Mesothelial cell of epicardium (in vitro differentiated cells): ENCODE measurements around the gene NEU2. TPM values are rescaled to one million over a fixed set of nuclear protein-coding genes. Genes with fewer than 3 reads are reported as not detected.
A peak's percentile ranks its signal among the peaks of the same experiment; 100 is the strongest.

Experiments
- DNase-seq, 2 experiments: peaks; one replicate each; pipeline ENCODE4 v3.0.0; 2021; ENCODE audit warnings: low spot score in 2 of 2; ENCODE audit not compliant: unreplicated experiment in 2 of 2
- H3K27ac Mint-ChIP-seq: 2 replicates; pipeline ENCODE4 v1.8.0; 2021; ENCODE audit warnings: mixed read lengths
- H3K27me3 Mint-ChIP-seq: 2 replicates; pipeline ENCODE4 v1.8.0; 2021; ENCODE audit warnings: low read depth, mixed read lengths
- H3K36me3 Mint-ChIP-seq: 2 replicates; pipeline ENCODE4 v1.8.0; 2021; ENCODE audit warnings: mixed read lengths
- H3K4me1 Mint-ChIP-seq: 2 replicates; pipeline ENCODE4 v1.8.0; 2021; ENCODE audit warnings: mixed read lengths
- H3K4me3 Mint-ChIP-seq: 2 replicates; pipeline ENCODE4 v1.8.0; 2021; ENCODE audit warnings: mild to moderate bottlenecking, moderate library complexity, mixed read lengths
- H3K9me3 Mint-ChIP-seq: 2 replicates; pipeline ENCODE4 v1.8.0; 2021; ENCODE audit warnings: mixed read lengths
- CTCF ChIP-seq: fragments of 200-600 bp; sonication (generic); IDR thresholded peaks from one replicate; pipeline ENCODE4 v1.5.0; 2021; ENCODE audit warnings: antibody characterized with exemption; ENCODE audit not compliant: unreplicated experiment
- total RNA-seq: library from RNA; stranded (reverse); gene quantifications from 3 replicates; pipeline ENCODE4 v1.2.1, GENCODE V29; 2021

Gene NEU2
- total RNA-seq, result not detected in 3 replicates

DNA sequence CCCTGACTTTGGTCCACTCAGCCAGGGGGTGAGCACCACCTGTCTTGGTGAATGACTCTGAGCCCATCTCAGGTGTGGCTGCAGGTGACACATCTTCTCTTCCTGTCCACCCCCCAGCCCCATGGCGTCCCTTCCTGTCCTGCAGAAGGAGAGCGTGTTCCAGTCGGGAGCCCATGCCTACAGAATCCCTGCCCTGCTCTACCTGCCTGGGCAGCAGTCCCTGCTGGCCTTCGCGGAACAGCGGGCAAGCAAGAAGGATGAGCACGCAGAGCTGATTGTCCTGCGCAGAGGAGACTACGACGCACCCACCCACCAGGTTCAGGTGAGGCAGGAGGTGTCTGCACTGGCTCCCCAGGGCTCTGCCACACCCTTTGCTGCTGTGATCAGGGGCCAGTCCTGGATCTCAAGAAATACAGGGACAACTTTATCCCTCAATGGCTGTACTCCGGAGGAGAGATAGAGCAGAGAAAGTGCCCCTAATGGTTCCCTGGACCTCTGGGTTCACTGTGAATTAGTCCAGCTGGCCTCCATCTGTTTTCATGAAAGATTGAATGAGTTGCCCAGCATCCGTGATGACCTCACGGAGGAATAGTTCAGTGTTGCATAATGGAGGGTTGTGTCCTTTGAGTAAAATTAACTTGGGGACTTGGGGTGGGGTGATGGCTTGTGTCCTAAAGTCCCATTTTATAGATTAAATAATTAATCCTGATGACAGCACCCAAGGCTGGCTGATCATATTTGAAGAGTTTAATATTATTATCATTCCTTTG lies at the start of gene NEU2:
NEU2 (plus strand) TSS at position 122 of the 770 bp plus-strand sequence; CDS start at position 122, 0 bp downstream.
- no peaks in the 10 kb centered on the region for H3K36me3 Mint-ChIP-seq
- no peak for TF ChIP-seq CTCF
- H3K9me3 Mint-ChIP-seq, result peaks cover 3% of the 10 kb centered on the region
- H3K27ac Mint-ChIP-seq, result no peak within 1 kb of the TSS
- peaks cover 5% of the 10 kb centered on the region for H3K4me1 Mint-ChIP-seq
- no peak within 1 kb of the TSS for H3K4me3 Mint-ChIP-seq
- H3K27me3 Mint-ChIP-seq, result no peaks in the 10 kb centered on the region
- DNase-seq, result no peak

DNA sequence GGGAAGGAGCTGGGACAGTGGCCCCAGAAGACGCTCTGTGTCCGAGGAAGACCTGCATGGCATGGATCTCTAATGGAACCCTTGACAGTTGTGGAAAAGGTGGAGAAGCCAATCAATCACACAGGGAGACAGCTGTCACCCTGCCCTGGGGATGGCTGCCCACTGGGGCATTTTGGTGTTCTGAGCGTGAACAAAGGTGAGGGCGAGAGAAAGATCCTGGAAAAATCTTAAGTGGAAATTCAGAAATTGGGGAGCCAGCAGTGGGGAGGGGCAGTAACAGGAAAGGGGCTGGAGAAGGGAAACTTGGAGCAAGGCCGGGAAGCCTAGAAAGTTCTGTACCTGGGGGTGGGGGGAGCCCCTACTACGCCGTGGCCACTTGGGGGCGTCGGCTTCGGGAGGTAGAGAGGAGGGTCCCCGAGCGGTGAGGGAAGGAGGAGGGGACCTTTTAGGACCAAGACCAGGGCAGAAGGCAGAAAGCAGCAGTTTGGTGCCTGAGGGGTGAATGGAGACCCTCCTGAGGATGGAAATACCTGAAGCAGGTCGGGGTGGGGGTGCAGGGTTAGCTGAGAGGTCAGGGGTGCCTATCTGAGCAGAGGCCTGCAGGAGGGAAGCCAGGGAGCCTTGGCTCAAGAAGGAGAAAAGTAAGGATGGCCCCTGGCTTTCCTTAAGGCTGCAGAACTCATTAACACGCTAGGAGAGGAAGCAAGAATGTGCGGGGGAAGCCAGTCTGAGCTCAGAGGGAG lies 49.4 kb upstream of the NEU2 start:
- TF ChIP-seq CTCF, result no peak
- peaks cover 9% of the 10 kb centered on the region for H3K9me3 Mint-ChIP-seq
- peak in 1 of 2 experiments; percentile 35 for DNase-seq
- H3K4me1 Mint-ChIP-seq, result peaks cover 44% of the 10 kb centered on the region
- peak overlapping the region; percentile 61 for H3K27ac Mint-ChIP-seq
- no peaks in the 10 kb centered on the region for H3K36me3 Mint-ChIP-seq
- H3K4me3 Mint-ChIP-seq, result no peak overlapping the region
- H3K27me3 Mint-ChIP-seq, result peaks cover 4% of the 10 kb centered on the region

DNA sequence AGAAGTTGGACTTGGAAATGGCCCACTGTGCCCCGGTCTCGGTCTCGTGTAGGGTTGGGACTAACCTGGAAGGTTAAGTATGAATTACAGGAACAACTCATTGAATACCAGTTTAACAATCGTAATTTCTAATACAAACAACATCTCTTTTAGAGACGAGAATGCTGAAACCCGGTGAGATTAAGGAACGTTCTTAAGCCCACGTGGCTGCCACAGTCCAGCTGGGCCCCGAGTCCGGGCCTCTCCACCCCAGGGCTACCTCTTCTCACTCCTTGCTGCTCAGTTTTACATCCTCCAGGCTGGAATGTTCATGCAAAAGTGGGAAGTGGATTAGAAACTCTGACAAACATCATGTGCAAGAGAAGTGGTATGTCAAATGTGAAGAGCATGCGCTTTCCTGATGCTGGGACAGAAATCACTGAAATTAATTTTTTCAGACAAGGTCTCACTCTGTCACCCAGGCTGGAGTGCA lies 48.8 kb upstream of the NEU2 start:
- DNase-seq, result no peak
- Mint-ChIP-seq H3K27me3 (peaks cover 4% of the 10 kb centered on the region), H3K9me3 (peaks cover 9% of the 10 kb centered on the region), H3K4me3 (no peak overlapping the region), H3K4me1 (peaks cover 50% of the 10 kb centered on the region), H3K36me3 (no peaks in the 10 kb centered on the region), H3K27ac (no peak overlapping the region)
- TF ChIP-seq CTCF, result no peak

- peaks cover 51% of the 10 kb centered on the region for H3K4me1 Mint-ChIP-seq
- H3K36me3 Mint-ChIP-seq, result no peaks in the 10 kb centered on the region
- no peak for DNase-seq
- no peak overlapping the region for H3K4me3 Mint-ChIP-seq
- no peak overlapping the region for H3K27ac Mint-ChIP-seq
- peaks cover 8% of the 10 kb centered on the region for H3K27me3 Mint-ChIP-seq
- H3K9me3 Mint-ChIP-seq, result peaks cover 9% of the 10 kb centered on the region
- TF ChIP-seq CTCF, result no peak
Observed at GRCh38 chr2:232984451-232985207, 47.8 kb upstream of the NEU2 start.

DNA sequence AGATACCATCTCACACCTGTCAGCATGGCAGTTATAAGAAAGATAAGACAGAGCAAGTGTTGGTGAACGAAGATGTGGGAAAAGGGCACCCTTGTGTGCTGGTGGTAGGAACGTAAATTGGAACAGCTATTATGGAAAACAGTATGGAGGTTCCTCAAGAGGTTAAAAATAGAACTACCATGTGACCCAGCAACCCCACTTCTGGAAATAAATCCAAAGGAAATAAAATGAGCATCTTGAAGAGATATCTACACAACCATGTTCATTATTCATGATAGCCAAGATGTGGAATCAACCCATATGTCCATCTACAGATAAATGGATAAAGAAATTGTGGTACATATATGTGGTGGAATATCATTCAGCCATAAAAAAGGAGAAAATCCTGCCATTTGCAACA lies 46.3 kb upstream of the NEU2 start:
- Mint-ChIP-seq H3K4me3 (no peak overlapping the region), H3K9me3 (peaks cover 9% of the 10 kb centered on the region), H3K36me3 (no peaks in the 10 kb centered on the region), H3K27me3 (peaks cover 8% of the 10 kb centered on the region), H3K4me1 (peaks cover 36% of the 10 kb centered on the region), H3K27ac (no peak overlapping the region)
- TF ChIP-seq CTCF, result no peak
- no peak for DNase-seq
